OCI-LY3 (cell line): ENCODE results near the gene BCR.

Experiments
- H2AFZ ChIP-seq: fragments of 200-600, 300-600 bp; shearing (Covaris generic); 2 replicates; pipeline ENCODE4 v1.6.0; 2014; ENCODE audit warnings: antibody characterized with exemption, low read depth, low read length
- H3K27ac ChIP-seq: fragments of 200-600, 300-600 bp; sonication (generic); 2 replicates; pipeline ENCODE4 v1.5.1; 2014; ENCODE audit warnings: mild to moderate bottlenecking, low read length, moderate library complexity, mixed read lengths
- H3K27me3 ChIP-seq: fragments of 200-600, 300-600 bp; sonication (generic); 2 replicates; pipeline ENCODE4 v1.6.1; 2014; ENCODE audit warnings: low read depth, low read length, mixed read lengths
- H3K36me3 ChIP-seq: fragments of 200-600, 300-600 bp; sonication (generic); replicated peaks from 2 replicates; pipeline ENCODE3; 2014; ENCODE audit warnings: low read depth, low read length, mixed read lengths
- H3K4me1 ChIP-seq: fragments of 300-600, 200-600 bp; sonication (generic); 2 replicates; pipeline ENCODE4 v1.6.1; 2014; ENCODE audit warnings: low read length, mixed read lengths
- H3K4me2 ChIP-seq: fragments of 200-600, 300-600 bp; sonication (generic); 2 replicates; pipeline ENCODE4 v1.6.1; 2014; ENCODE audit warnings: low read length, mixed read lengths
- H3K4me3 ChIP-seq: fragments of 300-600, 200-600 bp; sonication (generic); 2 replicates; pipeline ENCODE4 v1.5.1; 2014; ENCODE audit warnings: antibody characterized with exemption, mild to moderate bottlenecking, low read length, moderate library complexity
- H3K79me2 ChIP-seq: fragments of 300-600, 200-600 bp; shearing (Covaris generic); 2 replicates; pipeline ENCODE4 v1.6.1; 2014; ENCODE audit warnings: mild to moderate bottlenecking, low read length, mixed read lengths
- H3K9ac ChIP-seq: fragments of 300-600, 200-600 bp; shearing (Covaris generic); 2 replicates; pipeline ENCODE4 v1.6.0; 2014; ENCODE audit warnings: mild to moderate bottlenecking, low read length, moderate library complexity
- H3K9me3 ChIP-seq: fragments of 200-600, 300-600 bp; shearing (Covaris generic); 2 replicates; pipeline ENCODE4 v1.6.1; 2014; ENCODE audit warnings: low read length, mixed read lengths; ENCODE audit not compliant: insufficient read depth
- H4K20me1 ChIP-seq: fragments of 200-600, 300-600 bp; sonication (generic); 2 replicates; pipeline ENCODE4 v1.6.1; 2016; ENCODE audit warnings: low read length, mixed read lengths; ENCODE audit not compliant: insufficient read depth
- CTCF ChIP-seq: fragments of 200-600, 300-600 bp; sonication (generic); IDR thresholded peaks from 2 replicates; pipeline ENCODE4 v1.5.1; 2014; ENCODE audit warnings: antibody characterized with exemption, low read length, low read depth
- EZH2phosphoT487 ChIP-seq: fragments of 200-600 bp; shearing (Covaris generic); IDR thresholded peaks from 2 replicates; pipeline ENCODE4 v1.6.1; 2018; ENCODE audit warnings: antibody characterized with exemption, mixed run types, low read depth

BCR gene

GRCh38 chr22:23180301-23180892 lies at the start of gene BCR:
BCR (plus strand) TSS chr22:23180509; CDS start chr22:23180961, 452 bp downstream.
- H3K9me3 ChIP-seq = peaks cover 13% of the 10 kb centered on the region; the same call in 1 of the 2 replicates
- H2AFZ ChIP-seq = peak within 1 kb of the TSS; percentile 29; the same call in 1 of the 2 replicates
- H3K4me2 ChIP-seq = peak within 1 kb of the TSS; percentile 76
- H3K27me3 ChIP-seq = no peaks in the 10 kb centered on the region
- peak within 1 kb of the TSS; percentile 19 for H3K9ac ChIP-seq
- H3K79me2 ChIP-seq = no peaks in the 10 kb centered on the region
- peaks cover 8% of the 10 kb centered on the region; the same call in 1 of the 2 replicates for H3K4me1 ChIP-seq
- TF ChIP-seq EZH2phosphoT487 = no peak
- TF ChIP-seq CTCF = peak; percentile 20; the same call in 1 of the 2 replicates
- 0 out of 2 replicates have a peak, but pooled peaks cover 6% of the 10 kb centered on the region for H4K20me1 ChIP-seq
- H3K27ac ChIP-seq = no peak within 1 kb of the TSS
- peak within 1 kb of the TSS; percentile 77 for H3K4me3 ChIP-seq
- H3K36me3 ChIP-seq = no peaks in the 10 kb centered on the region

GRCh38 chr22:23130697-23131096 lies 49.6 kb upstream of the BCR start:
- H3K9me3 ChIP-seq = no peaks in the 10 kb centered on the region
- H4K20me1 ChIP-seq = no peaks in the 10 kb centered on the region
- H3K79me2 ChIP-seq = no peaks in the 10 kb centered on the region
- H3K4me3 ChIP-seq = no peak overlapping the region
- no peak for TF ChIP-seq EZH2phosphoT487
- TF ChIP-seq CTCF = no peak
- no peaks in the 10 kb centered on the region for H3K36me3 ChIP-seq
- H3K4me1 ChIP-seq = peaks cover 8% of the 10 kb centered on the region
- no peak overlapping the region for H3K9ac ChIP-seq
- no peak overlapping the region for H2AFZ ChIP-seq
- H3K4me2 ChIP-seq = no peak overlapping the region
- no peak overlapping the region for H3K27ac ChIP-seq
- no peaks in the 10 kb centered on the region for H3K27me3 ChIP-seq

GRCh38 chr22:23131931-23132330 lies 48.4 kb upstream of the BCR start:
- H3K4me2 ChIP-seq = no peak overlapping the region
- H3K27ac ChIP-seq = no peak overlapping the region
- H3K4me1 ChIP-seq = peaks cover 21% of the 10 kb centered on the region
- H3K27me3 ChIP-seq = no peaks in the 10 kb centered on the region
- H3K9ac ChIP-seq = no peak overlapping the region
- H3K36me3 ChIP-seq = no peaks in the 10 kb centered on the region
- H4K20me1 ChIP-seq = no peaks in the 10 kb centered on the region
- H2AFZ ChIP-seq = no peak overlapping the region
- H3K79me2 ChIP-seq = no peaks in the 10 kb centered on the region
- H3K4me3 ChIP-seq = no peak overlapping the region
- H3K9me3 ChIP-seq = no peaks in the 10 kb centered on the region
- TF ChIP-seq CTCF = no peak
- no peak for TF ChIP-seq EZH2phosphoT487

GRCh38 chr22:23132376-23133091 lies 47.8 kb upstream of the BCR start:
- Histone ChIP-seq H3K9me3 (no peaks in the 10 kb centered on the region), H3K36me3 (no peaks in the 10 kb centered on the region), H3K9ac (no peak overlapping the region), H3K4me2 (no peak overlapping the region), H3K27me3 (no peaks in the 10 kb centered on the region), H3K4me3 (no peak overlapping the region), H2AFZ (no peak overlapping the region), H4K20me1 (no peaks in the 10 kb centered on the region), H3K4me1 (peaks cover 27% of the 10 kb centered on the region), H3K79me2 (no peaks in the 10 kb centered on the region), H3K27ac (no peak overlapping the region)
- TF ChIP-seq CTCF (no peak), EZH2phosphoT487 (no peak)
